Measurements from ENCODE around the gene HRCT1.

DNA sequence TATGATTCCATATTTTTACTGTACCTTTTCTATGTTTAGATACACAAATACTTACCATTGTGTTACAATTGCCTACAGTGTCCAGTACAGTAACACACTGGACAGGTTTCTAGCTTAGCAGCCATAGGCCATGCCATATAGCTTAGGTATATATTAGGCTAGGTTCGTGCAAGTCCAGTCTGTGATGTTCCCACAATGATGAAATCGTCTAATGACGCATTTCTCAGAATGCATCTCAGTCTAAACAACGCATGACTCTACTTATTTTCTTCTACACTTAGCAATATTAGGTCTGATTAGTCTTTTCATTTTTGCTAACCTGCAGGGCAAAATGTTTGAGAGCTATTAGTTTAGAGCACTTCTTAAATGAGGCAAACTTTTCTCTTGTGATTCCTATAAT is 29.3 kb downstream of the HRCT1 start:
- TF ChIP-seq, protein P1, sequence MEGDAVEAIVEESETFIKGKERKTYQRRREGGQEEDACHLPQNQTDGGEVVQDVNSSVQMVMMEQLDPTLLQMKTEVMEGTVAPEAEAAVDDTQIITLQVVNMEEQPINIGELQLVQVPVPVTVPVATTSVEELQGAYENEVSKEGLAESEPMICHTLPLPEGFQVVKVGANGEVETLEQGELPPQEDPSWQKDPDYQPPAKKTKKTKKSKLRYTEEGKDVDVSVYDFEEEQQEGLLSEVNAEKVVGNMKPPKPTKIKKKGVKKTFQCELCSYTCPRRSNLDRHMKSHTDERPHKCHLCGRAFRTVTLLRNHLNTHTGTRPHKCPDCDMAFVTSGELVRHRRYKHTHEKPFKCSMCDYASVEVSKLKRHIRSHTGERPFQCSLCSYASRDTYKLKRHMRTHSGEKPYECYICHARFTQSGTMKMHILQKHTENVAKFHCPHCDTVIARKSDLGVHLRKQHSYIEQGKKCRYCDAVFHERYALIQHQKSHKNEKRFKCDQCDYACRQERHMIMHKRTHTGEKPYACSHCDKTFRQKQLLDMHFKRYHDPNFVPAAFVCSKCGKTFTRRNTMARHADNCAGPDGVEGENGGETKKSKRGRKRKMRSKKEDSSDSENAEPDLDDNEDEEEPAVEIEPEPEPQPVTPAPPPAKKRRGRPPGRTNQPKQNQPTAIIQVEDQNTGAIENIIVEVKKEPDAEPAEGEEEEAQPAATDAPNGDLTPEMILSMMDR (IDR thresholded peaks at IDR 0.05), result no peak
- no peak for TF ChIP-seq POLR2A (IDR thresholded peaks at IDR 0.05)

All from testis (tissue), 2 donors.